Naive B cell (primary cell): ENCODE measurements around the gene IL19. TPM values are rescaled to one million over a fixed set of nuclear protein-coding genes. Genes with fewer than 3 reads are reported as not detected.

Experiments used
- ATAC-seq, 2 donors: fragments of 150-1000 bp; cut with Tn5 transposase; 2 replicates each; pipeline ENCODE4 v1.10.0; 2021; ENCODE audit warnings: low read depth in 2 of 2, mild to moderate bottlenecking in 2 of 2, moderate library complexity in 2 of 2
- DNase-seq: peaks from one replicate; pipeline ENCODE4 v3.0.0; 2022
- H3K27ac Mint-ChIP-seq, 6 donors: one replicate each; pipeline ENCODE4 v1.8.0; 2020 to 2022; ENCODE audit warnings: mild to moderate bottlenecking in 6 of 6, mixed read lengths in 6 of 6, moderate library complexity in 5 of 6, inconsistent platforms in 2 of 6
- H3K27me3 Mint-ChIP-seq, 3 donors: one replicate each; pipeline ENCODE4 v1.8.0; 2021 to 2022; ENCODE audit warnings: mixed read lengths in 3 of 3, mild to moderate bottlenecking in 1 of 3
- H3K36me3 Mint-ChIP-seq, 2 donors: one replicate each; pipeline ENCODE4 v1.8.0; 2020 to 2022; ENCODE audit warnings: mixed read lengths in 2 of 2, inconsistent platforms in 1 of 2, mild to moderate bottlenecking in 1 of 2
- H3K4me1 Mint-ChIP-seq, 3 donors: one replicate each; pipeline ENCODE4 v1.8.0; 2020 to 2022; ENCODE audit warnings: mixed read lengths in 3 of 3, inconsistent platforms in 1 of 3, mild to moderate bottlenecking in 1 of 3, moderate library complexity in 1 of 3
- H3K4me3 Mint-ChIP-seq, 8 donors: one replicate each; pipeline ENCODE4 v1.8.0; 2020 to 2022; ENCODE audit warnings: mild to moderate bottlenecking in 8 of 8, mixed read lengths in 8 of 8, moderate library complexity in 8 of 8, inconsistent platforms in 2 of 8
- H3K9me3 Mint-ChIP-seq, 7 donors: one replicate each; pipeline ENCODE4 v1.8.0; 2020 to 2022; ENCODE audit warnings: mixed read lengths in 7 of 7, mild to moderate bottlenecking in 5 of 7, inconsistent platforms in 2 of 7, moderate library complexity in 1 of 7
- polyA plus RNA-seq, 6 donors: library from polyadenylated mRNA; unstranded; fragments of 300-500 nt; fragmentation: Illumina TruSeq; gene quantifications; one replicate each; pipeline ENCODE4 v1.2.3, GENCODE V29; 2021; ENCODE audit warnings: low read depth in 6 of 6

IL19 gene, protein sequence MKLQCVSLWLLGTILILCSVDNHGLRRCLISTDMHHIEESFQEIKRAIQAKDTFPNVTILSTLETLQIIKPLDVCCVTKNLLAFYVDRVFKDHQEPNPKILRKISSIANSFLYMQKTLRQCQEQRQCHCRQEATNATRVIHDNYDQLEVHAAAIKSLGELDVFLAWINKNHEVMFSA
- polyA plus RNA-seq = not detected

DNA sequence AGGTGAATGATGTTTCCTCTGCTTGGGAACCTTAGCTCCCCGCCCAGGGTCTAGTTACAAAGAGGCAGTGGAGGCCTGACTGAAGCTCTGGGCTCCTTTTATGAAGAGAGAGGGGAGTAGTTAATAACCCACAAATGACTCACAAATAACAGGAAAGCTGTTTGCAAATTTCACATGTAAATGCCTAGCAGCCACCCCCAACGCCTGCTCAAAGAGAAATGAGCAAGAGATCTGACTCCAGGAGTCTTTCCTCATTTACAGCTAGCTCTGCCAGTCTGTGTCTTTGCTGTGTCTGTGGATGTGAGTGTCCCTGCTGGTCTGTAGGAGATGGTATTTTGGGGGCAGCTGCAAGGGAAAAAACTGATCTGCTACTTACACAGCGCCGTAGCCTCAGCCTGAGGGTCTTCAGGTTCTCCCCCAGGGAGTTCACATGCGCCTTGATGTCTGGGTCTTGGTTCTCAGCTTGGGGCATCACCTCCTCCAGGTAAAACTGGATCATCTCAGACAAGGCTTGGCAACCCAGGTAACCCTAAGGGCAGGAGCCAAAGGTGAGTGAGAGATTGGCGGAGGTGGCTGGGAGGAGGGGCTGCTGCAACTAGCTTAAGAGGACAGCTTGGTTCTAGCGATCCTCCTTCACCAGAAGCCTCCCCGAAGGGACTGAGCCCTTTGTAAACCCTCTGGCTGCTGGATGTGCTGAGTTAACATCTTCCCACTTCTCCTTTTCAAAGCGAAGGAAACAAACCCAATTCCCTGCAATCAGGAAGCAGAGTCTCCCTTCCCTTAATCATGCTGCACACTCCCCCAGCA is at the start of gene IL19:
Gene IL19 (plus strand): TSS at position 243 of the 807 bp plus-strand sequence. CDS start 65,890 bp downstream, outside the sequence.
- Mint-ChIP-seq H3K4me1 (peaks cover 60 to 73% (median 63%) of the 10 kb centered on the region in 3 donors), H3K27ac (peak within 1 kb of the TSS in 3 of 6 donors; percentile 16 to 54 (median 38)), H3K36me3 (no peaks in the 10 kb centered on the region), H3K4me3 (peak within 1 kb of the TSS in 3 of 8 donors; percentile 20 to 37 (median 28)), H3K9me3 (no peaks in the 10 kb centered on the region), H3K27me3 (peaks cover 0 to 30% (median 27%) of the 10 kb centered on the region in 3 donors)
- DNase-seq (no peak), ATAC-seq (no peak)

DNA sequence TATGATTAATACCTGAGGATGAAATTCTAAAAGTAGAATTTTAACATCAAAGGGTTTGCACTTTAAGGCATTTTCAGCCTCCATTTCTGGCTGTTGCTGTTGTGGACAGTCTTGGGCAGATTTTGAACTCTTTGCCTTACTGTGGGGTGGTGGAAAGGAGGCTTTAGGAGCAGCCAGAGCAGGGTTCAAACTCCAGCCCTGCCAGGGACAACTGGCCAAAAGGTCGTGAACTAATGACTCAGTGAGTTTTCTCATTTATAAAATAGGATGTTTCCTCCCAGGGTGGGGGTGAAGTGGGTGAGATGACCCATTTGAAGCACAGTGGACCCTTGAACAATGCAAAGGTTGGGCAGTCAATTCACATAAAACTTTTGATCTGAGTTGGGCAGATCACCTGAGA is 49.1 kb upstream of the IL19 start:
- DNase-seq (no peak), ATAC-seq (no peak)
- peaks cover 68 to 85% (median 77%) of the 10 kb centered on the region in 3 donors for H3K4me1 Mint-ChIP-seq
- H3K4me3 Mint-ChIP-seq = no peak overlapping the region
- peak overlapping the region in 1 of 6 donors; percentile 85 for H3K27ac Mint-ChIP-seq
- H3K9me3 Mint-ChIP-seq = no peaks in the 10 kb centered on the region
- H3K36me3 Mint-ChIP-seq = no peaks in the 10 kb centered on the region
- no peaks in the 10 kb centered on the region for H3K27me3 Mint-ChIP-seq

DNA sequence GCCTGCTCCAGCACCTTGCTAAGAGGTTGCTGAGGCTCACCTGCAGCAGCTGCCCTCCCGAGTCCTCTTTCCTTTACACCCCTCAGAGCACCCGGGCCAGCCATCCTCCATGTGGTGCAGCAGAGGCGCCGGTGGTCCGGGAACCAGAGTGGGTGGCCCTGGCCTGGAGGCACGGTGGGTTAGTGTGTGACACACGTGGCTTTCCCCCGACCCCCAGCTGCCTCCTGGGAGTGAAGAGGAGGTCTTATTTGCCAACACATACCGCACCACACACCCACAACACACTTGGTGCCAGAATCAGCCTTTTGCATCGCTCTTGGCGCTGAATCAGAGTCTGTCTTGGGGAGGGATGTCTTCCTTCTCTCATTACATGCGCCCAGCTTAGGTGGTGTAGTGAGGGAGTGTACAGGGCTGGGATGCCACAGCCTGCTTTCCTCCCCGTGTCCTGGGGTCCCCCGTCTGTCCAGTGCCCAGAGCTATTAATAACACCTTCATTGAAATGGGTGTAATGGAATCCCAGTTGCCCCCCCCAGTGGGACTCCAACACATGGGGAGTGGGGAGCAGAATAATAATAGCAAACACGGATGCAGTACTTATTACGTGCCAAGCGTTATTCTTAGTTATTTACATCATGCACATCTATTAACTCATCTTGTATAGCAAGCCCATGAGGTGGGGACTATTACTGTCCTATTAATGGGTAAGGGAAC is 47.7 kb upstream of the IL19 start:
- Mint-ChIP-seq H3K36me3 (no peaks in the 10 kb centered on the region), H3K27ac (peak overlapping the region in 1 of 6 donors; percentile 28), H3K27me3 (no peaks in the 10 kb centered on the region), H3K4me3 (peak overlapping the region in 1 of 8 donors; percentile 35), H3K4me1 (peaks cover 59 to 84% (median 70%) of the 10 kb centered on the region in 3 donors), H3K9me3 (no peaks in the 10 kb centered on the region)
- ATAC-seq = no peak
- DNase-seq = no peak

DNA sequence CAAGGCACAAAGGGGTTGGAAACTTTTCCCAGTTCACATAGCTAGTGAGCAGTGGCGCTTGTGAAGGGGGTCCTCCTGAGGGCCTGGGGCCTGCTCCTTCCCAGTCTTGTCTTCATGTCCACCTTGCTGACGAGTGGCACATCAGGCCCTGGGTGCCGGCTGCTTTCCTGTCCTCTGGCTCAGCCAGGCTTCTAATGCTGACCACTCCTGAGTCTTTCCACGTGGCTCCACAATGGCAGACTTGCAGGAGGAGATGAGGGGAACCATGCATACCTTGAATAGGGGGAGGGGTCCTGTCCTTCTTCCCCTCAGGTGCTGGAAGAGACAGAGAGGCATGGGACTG is 47.1 kb upstream of the IL19 start:
- DNase-seq (no peak), ATAC-seq (no peak)
- Mint-ChIP-seq H3K27me3 (no peaks in the 10 kb centered on the region), H3K36me3 (no peaks in the 10 kb centered on the region), H3K27ac (no peak overlapping the region), H3K4me1 (peaks cover 61 to 86% (median 73%) of the 10 kb centered on the region in 3 donors), H3K9me3 (no peaks in the 10 kb centered on the region), H3K4me3 (no peak overlapping the region)

DNA sequence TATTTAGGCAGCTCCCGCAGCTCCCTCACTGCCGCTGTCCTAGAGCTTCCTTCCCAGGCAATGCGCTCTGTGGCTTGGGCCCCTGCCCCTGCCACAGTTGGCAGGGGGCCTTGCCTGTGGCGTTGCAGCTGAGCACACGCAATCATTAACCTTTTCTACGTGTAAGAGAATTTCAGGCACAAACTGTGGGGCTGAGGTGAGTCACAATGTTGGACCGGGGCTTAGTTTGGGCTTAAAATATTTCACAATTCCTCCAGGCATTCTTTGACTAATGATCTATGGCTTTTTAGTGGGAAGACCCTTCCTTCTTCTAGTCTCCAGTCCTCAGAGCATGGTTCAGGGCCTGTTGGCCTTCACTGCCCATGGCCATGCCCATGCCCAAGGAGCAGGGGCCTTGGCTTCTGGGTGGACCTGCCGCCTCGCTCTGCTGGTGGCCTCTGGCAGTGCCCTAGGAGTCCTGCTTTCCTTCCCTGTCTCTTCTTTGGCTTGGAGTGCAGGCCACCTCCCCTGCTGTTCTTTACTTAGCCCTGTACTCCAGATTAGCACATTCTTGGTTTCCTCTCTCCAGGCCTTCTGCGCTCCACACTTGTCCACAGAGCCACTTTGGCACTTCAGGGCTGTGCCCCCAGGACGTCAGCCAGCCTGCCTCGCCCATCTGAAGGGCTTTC is 46.6 kb upstream of the IL19 start:
- Mint-ChIP-seq H3K9me3 (no peaks in the 10 kb centered on the region), H3K4me1 (peaks cover 60 to 85% (median 73%) of the 10 kb centered on the region in 3 donors), H3K27me3 (no peaks in the 10 kb centered on the region), H3K4me3 (peak overlapping the region in 1 of 8 donors; percentile 12), H3K27ac (peak overlapping the region in 2 of 6 donors; percentile 81 to 91), H3K36me3 (no peaks in the 10 kb centered on the region)
- no peak for ATAC-seq
- no peak for DNase-seq

DNA sequence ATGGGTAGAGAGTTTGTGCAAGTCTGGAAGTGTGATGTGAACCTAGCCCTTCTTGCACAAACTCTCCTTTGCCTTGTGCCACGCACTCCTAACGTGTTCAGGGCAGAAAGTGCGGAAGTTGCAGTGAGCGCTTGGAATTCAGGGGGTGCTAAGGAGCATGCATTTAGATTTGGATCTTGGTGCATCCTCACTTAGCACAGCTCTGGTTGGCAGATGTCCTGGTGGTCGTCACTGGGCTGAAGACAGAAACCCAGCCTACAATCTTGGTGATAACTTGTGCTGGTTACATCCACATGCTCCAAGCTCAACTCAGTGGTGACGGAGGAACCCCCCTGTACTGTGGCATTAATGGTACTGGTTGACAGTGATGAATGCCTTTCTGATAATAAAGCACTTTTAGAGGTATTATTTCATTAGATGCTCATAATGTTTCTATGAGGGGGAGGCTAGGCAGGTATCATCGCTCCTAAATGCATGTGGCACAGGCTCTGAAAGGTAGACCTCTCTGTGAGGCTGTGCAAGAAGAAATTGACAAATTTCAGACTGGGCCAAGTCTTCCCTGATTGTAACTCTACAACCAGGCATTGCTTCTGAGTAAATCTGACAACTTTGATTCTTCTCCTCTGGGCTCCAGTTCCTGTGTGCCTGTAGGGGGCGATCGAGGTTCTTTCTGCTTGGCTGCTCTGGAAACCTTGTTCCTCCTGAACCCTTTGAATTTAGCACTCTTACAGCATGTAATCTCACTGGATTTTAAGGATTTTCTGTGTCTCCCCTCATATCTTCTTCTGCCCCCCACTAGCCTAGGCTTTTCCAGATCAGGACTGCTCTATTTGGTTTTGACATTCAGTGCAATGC is 45.2 kb upstream of the IL19 start:
- Mint-ChIP-seq H3K9me3 (no peaks in the 10 kb centered on the region), H3K4me1 (peaks cover 53 to 73% (median 68%) of the 10 kb centered on the region in 3 donors), H3K36me3 (no peaks in the 10 kb centered on the region), H3K27me3 (no peaks in the 10 kb centered on the region), H3K27ac (peak overlapping the region in 3 of 6 donors; percentile 71 to 86 (median 84)), H3K4me3 (peak overlapping the region in 2 of 8 donors; percentile 9 to 39)
- ATAC-seq (peak; percentile 62 to 68), DNase-seq (peak; percentile 41)

DNA sequence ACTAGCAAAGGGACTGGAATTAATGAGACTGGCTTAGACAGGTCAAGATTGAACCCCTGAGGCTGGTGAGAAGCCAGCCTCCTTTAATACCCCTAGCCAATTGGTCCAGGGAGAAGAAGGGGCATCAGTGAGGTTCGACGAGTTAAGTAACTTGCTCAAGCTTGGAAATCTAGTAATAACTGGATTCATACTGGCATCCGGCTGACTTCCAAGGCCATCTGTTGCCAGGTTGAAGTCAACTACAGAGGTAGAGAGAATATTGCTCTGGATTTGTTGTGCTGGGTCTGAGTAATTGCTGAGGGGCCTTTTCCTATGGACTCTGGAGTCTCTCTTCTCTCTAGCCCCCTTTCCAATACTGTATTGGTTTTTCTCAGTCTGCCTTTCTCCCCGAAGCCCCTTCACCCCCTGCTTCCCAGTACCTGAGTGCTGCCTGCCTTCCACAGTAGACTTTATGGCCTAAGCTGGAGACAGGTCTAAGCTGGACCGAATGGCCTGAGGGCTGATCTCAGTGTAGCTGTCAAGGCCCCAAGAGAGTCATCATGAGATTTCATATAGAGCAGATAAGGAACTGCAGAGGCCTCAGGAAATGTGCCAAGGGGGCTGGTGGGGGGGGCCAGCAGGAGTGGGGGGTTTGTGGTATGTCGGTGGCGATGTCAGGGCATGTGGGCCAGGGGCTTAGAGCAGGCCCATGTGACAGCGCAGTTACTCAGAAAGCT is 42.4 kb upstream of the IL19 start:
- DNase-seq = no peak
- peak overlapping the region in 3 of 8 donors; percentile 10 to 42 (median 32) for H3K4me3 Mint-ChIP-seq
- peaks cover 9 to 11% of the 10 kb centered on the region in 2 donors for H3K36me3 Mint-ChIP-seq
- H3K4me1 Mint-ChIP-seq = peaks cover 46 to 59% (median 57%) of the 10 kb centered on the region in 3 donors
- ATAC-seq = no peak
- no peaks in the 10 kb centered on the region for H3K27me3 Mint-ChIP-seq
- peak overlapping the region in 3 of 6 donors; percentile 15 to 69 (median 47) for H3K27ac Mint-ChIP-seq
- no peaks in the 10 kb centered on the region for H3K9me3 Mint-ChIP-seq

DNA sequence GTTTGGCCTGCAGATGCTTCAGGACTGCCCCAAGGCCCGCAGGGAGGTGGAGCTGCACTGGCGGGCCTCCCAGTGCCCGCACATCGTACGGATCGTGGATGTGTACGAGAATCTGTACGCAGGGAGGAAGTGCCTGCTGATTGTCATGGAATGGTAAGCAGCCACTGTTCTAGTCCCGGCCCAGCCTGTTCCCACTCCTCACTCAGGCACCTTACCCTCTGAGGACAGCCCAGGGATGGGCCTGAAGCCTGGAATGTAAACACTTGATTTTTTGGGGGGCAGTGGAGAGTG is 41.9 kb upstream of the IL19 start:
- Mint-ChIP-seq H3K27ac (peak overlapping the region in 2 of 6 donors; percentile 47 to 71), H3K36me3 (peaks cover 9 to 16% of the 10 kb centered on the region in 2 donors), H3K9me3 (no peaks in the 10 kb centered on the region), H3K4me3 (peak overlapping the region in 1 of 8 donors; percentile 33), H3K4me1 (peaks cover 41 to 54% (median 52%) of the 10 kb centered on the region in 3 donors), H3K27me3 (no peaks in the 10 kb centered on the region)
- no peak for ATAC-seq
- no peak for DNase-seq

DNA sequence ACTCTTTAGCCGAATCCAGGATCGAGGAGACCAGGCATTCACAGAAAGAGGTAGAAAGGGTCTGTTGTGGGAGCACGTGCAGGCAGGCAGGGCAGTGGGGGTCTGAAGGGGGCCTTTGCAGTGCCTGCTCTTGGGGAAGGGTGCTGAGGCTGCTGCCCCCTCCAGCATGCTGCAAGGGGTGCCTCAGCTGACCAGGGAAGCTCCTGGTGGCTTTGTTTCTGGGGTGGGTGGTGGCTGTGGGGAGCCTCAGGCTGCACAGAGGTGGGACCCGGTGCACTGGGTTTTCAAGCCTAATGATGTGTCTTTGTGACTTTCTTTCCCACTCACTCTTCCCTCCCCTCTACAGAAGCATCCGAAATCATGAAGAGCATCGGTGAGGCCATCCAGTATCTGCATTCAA is 41.5 kb upstream of the IL19 start:
- H3K9me3 Mint-ChIP-seq = no peaks in the 10 kb centered on the region
- H3K27me3 Mint-ChIP-seq = no peaks in the 10 kb centered on the region
- peaks cover 37 to 51% (median 49%) of the 10 kb centered on the region in 3 donors for H3K4me1 Mint-ChIP-seq
- peak overlapping the region in 1 of 8 donors; percentile 33 for H3K4me3 Mint-ChIP-seq
- DNase-seq (no peak), ATAC-seq (no peak)
- H3K36me3 Mint-ChIP-seq = peaks cover 9 to 19% of the 10 kb centered on the region in 2 donors
- peak overlapping the region in 4 of 6 donors; percentile 15 to 73 (median 59) for H3K27ac Mint-ChIP-seq

DNA sequence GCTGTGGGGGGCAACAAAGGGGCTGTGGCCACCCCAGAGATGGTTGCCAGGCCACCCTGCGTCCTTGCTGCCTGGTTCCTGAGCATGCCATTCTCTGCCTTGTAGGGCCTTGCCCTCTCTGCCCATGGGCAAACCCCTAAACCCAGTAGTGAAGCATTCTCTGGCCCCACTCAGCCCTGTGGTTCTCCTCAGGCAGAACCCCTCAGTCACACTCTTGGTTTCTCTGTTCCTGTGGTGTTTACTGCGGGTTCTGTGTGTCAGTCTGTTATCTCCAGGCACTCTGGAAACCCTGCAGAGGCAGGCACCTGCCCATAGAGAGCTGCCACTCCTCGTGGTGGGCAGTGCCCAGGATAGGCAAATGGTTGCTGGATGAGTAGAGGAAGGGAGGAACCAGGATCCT is 41.1 kb upstream of the IL19 start:
- no peaks in the 10 kb centered on the region for H3K9me3 Mint-ChIP-seq
- H3K4me1 Mint-ChIP-seq = peaks cover 33 to 51% (median 49%) of the 10 kb centered on the region in 3 donors
- H3K4me3 Mint-ChIP-seq = no peak overlapping the region
- H3K27ac Mint-ChIP-seq = peak overlapping the region in 2 of 6 donors; percentile 47 to 73
- no peaks in the 10 kb centered on the region for H3K27me3 Mint-ChIP-seq
- no peak for ATAC-seq
- no peak for DNase-seq
- peaks cover 9 to 19% of the 10 kb centered on the region in 2 donors for H3K36me3 Mint-ChIP-seq

DNA sequence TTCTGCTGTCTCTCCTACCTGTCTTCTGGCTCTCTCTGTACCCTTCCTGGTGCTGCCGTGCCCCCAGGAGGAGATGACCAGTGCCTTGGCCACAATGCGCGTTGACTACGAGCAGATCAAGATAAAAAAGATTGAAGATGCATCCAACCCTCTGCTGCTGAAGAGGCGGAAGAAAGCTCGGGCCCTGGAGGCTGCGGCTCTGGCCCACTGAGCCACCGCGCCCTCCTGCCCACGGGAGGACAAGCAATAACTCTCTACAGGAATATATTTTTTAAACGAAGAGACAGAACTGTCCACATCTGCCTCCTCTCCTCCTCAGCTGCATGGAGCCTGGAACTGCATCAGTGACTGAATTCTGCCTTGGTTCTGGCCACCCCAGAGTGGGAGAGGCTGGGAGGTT is 38.1 kb upstream of the IL19 start:
- H3K4me1 Mint-ChIP-seq = peaks cover 30 to 40% (median 30%) of the 10 kb centered on the region in 3 donors
- DNase-seq (no peak), ATAC-seq (no peak)
- no peaks in the 10 kb centered on the region for H3K9me3 Mint-ChIP-seq
- no peaks in the 10 kb centered on the region for H3K27me3 Mint-ChIP-seq
- H3K27ac Mint-ChIP-seq = peak overlapping the region in 3 of 6 donors; percentile 2 to 74 (median 20)
- H3K4me3 Mint-ChIP-seq = no peak overlapping the region
- peaks cover 9 to 19% of the 10 kb centered on the region in 2 donors for H3K36me3 Mint-ChIP-seq

DNA sequence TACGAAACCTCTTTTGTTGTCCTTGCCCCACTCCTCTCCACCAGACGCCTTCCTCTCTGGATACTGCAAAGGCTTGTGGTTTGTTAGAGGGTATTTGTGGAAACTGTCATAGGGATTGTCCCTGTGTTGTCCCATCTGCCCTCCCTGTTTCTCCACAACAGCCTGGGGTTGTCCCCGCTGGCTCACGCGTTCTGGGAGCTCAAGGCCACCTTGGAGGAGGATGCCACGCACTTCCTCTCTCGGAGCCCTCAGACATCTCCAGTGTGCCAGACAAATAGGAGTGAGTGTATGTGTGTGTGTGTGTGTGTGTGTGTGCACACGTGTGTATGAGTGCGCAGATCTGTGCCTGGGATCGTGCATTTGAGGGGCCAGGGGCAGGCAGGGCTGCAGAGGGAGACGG is 37.6 kb upstream of the IL19 start:
- no peaks in the 10 kb centered on the region for H3K9me3 Mint-ChIP-seq
- DNase-seq = no peak
- H3K27ac Mint-ChIP-seq = no peak overlapping the region
- H3K27me3 Mint-ChIP-seq = no peaks in the 10 kb centered on the region
- H3K4me1 Mint-ChIP-seq = peaks cover 30 to 35% (median 30%) of the 10 kb centered on the region in 3 donors
- ATAC-seq = no peak
- H3K36me3 Mint-ChIP-seq = peaks cover 9 to 19% of the 10 kb centered on the region in 2 donors
- no peak overlapping the region for H3K4me3 Mint-ChIP-seq
